Breast epithelium (tissue), 4 donors: Measurements from ENCODE around the gene OR5AC2. TPM values are rescaled to one million over a fixed set of nuclear protein-coding genes. Genes with fewer than 3 reads are reported as not detected.

Experiments used
- DNase-seq, 2 donors: peaks; one replicate each; pipeline ENCODE4 v3.0.0-alpha.2; 2019; ENCODE audit warnings: low spot score in 2 of 2
- H3K27ac ChIP-seq, 2 donors: fragments of 200-600 bp; sonication (generic) in 1 of 2; one replicate each; pipeline ENCODE4 v1.5.1; 2016 to 2019; ENCODE audit warnings: mild to moderate bottlenecking in 1 of 2
- H3K27me3 ChIP-seq, 2 donors: fragments of 200-600 bp; sonication (generic) in 1 of 2; one replicate each; pipeline versions ENCODE4 v1.5.1 to v1.6.0; 2017 to 2019; ENCODE audit warnings: control low read depth in 1 of 2, mild to moderate bottlenecking in 1 of 2
- H3K36me3 ChIP-seq: fragments of 200-600 bp; one replicate; pipeline ENCODE4 v1.5.1; 2019
- H3K4me1 ChIP-seq, 2 donors: fragments of 200-600 bp; sonication (generic); one replicate each; pipeline ENCODE4 v1.5.1; 2016 to 2019; ENCODE audit warnings: control low read depth in 1 of 2
- H3K4me3 ChIP-seq, 3 donors: fragments of 200-600 bp; sonication (generic); 1 replicate in 2 of 3; 2 replicates in 1 of 3; pipeline ENCODE4 v1.5.1; 2016 to 2019; ENCODE audit warnings: mild to moderate bottlenecking in 3 of 3, moderate library complexity in 2 of 3
- H3K9me3 ChIP-seq, 2 donors: fragments of 200-600 bp; sonication (generic) in 1 of 2; one replicate each; pipeline ENCODE4 v1.5.1; 2016 to 2019; ENCODE audit warnings: control low read depth in 1 of 2
- POLR2A ChIP-seq: fragments of 450-650 bp; IDR thresholded peaks from one replicate; pipeline ENCODE4 v1.6.1; 2016; ENCODE audit warnings: antibody characterized with exemption, mild to moderate bottlenecking, moderate library complexity
- POLR2AphosphoS5 ChIP-seq, 3 donors: sonication (generic); formaldehyde crosslinking; IDR thresholded peaks; one replicate each; pipeline ENCODE4 v1.6.1; 2017; ENCODE audit warnings: antibody characterized with exemption in 3 of 3
- intact Hi-C: fragments of 100-400 bp; cut with DNase I; formaldehyde crosslinking; loops from one replicate; pipeline ENCODE4 v1.15.1; 2023; ENCODE audit warnings: low total_unique reads
- total RNA-seq, 3 donors: library from RNA; depleted of rRNA; stranded (reverse); fragments of >200 nt; gene quantifications; one replicate each; pipeline ENCODE4 v1.1.0, GENCODE V29; 2016
- TF ChIP-seq, protein P1 (sequence below), 3 donors: fragments of 450-650 bp; IDR thresholded peaks; one replicate each; pipeline ENCODE4 v1.5.1; 2016 to 2017; ENCODE audit warnings: antibody characterized with exemption in 3 of 3, mild to moderate bottlenecking in 3 of 3, moderate library complexity in 3 of 3

The OR5AC2 gene
- total RNA-seq, 3 donors from 2014 or later: not detected

DNA sequence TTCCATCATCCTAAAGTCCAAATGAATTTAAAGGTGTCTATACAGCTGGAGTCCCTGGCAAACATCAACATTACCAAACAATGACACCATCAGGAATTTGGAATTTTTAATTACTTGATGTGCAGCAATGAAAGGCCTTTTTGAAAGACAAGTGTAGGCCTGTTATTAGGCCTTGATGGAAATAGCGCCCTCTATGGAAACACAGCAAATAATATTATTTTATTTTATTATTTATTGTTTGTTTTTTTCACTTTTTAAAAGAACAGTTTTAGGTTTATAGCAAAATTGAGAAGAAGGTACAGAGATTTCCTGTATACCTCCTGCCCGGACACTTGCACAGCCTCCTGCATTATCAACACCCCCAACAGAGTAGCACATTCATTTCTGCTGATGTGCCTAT is 18.1 kb upstream of the OR5AC2 start:
- Histone ChIP-seq H3K27ac (no peak overlapping the region), H3K9me3 (no peaks in the 10 kb centered on the region), H3K4me1 (no peaks in the 10 kb centered on the region), H3K27me3 (no peaks in the 10 kb centered on the region), H3K4me3 (no peak overlapping the region), H3K36me3 (no peaks in the 10 kb centered on the region)
- intact Hi-C loops: no loop called here
- no peak for DNase-seq
- no peak for TF ChIP-seq POLR2A
- TF ChIP-seq, protein P1, sequence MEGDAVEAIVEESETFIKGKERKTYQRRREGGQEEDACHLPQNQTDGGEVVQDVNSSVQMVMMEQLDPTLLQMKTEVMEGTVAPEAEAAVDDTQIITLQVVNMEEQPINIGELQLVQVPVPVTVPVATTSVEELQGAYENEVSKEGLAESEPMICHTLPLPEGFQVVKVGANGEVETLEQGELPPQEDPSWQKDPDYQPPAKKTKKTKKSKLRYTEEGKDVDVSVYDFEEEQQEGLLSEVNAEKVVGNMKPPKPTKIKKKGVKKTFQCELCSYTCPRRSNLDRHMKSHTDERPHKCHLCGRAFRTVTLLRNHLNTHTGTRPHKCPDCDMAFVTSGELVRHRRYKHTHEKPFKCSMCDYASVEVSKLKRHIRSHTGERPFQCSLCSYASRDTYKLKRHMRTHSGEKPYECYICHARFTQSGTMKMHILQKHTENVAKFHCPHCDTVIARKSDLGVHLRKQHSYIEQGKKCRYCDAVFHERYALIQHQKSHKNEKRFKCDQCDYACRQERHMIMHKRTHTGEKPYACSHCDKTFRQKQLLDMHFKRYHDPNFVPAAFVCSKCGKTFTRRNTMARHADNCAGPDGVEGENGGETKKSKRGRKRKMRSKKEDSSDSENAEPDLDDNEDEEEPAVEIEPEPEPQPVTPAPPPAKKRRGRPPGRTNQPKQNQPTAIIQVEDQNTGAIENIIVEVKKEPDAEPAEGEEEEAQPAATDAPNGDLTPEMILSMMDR (IDR thresholded peaks at IDR 0.05): no peak
- no peak for TF ChIP-seq POLR2AphosphoS5 (IDR thresholded peaks at IDR 0.05)

DNA sequence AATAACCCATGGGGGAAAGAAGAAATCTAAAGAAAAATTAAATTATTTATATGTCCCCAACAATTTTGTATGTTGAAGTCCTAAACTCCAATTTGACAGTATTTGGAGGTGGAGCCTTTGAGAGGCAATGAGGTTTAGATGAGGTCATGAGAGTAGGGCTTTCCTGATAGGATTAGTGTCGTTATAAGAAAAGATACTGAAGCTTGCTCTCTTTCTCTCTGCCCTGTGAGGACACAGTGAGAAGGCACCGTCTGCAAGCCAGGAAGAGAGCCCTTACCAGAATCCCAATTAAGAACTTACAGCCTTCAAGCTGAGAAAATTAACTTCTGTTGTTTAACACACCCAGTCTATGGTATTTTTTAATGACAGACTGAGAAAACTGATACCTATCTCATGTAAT is 16.1 kb upstream of the OR5AC2 start:
- Histone ChIP-seq H3K27ac (no peak overlapping the region), H3K4me1 (no peaks in the 10 kb centered on the region), H3K27me3 (no peaks in the 10 kb centered on the region), H3K36me3 (no peaks in the 10 kb centered on the region), H3K4me3 (no peak overlapping the region), H3K9me3 (no peaks in the 10 kb centered on the region)
- no peak for TF ChIP-seq POLR2A
- TF ChIP-seq, protein P1 (IDR thresholded peaks at IDR 0.05): no peak
- TF ChIP-seq POLR2AphosphoS5 (IDR thresholded peaks at IDR 0.05): no peak
- intact Hi-C loops: no loop called here
- DNase-seq: no peak

DNA sequence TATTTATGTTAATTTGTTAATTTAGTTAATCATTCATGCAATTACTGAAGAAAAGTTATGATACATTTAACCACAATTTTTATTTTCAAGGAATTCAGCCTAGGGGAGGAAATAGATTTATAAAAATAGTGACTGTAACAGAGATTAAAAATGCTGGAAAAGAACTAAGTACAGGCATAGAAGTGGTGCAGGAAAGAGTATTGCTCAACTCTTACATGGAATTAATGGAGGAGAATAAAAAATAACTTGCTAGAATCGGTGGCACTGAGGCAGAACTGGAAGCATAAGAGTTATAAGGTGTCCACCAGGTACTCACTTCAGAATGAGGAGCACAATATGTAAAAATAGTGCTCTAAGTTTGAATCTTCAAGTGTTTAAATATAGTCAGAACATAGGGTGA is 13.5 kb upstream of the OR5AC2 start:
- DNase-seq: no peak
- Histone ChIP-seq H3K36me3 (no peaks in the 10 kb centered on the region), H3K27me3 (no peaks in the 10 kb centered on the region), H3K27ac (no peak overlapping the region), H3K9me3 (no peaks in the 10 kb centered on the region), H3K4me1 (no peaks in the 10 kb centered on the region), H3K4me3 (no peak overlapping the region)
- TF ChIP-seq POLR2A (no peak), POLR2AphosphoS5 (IDR thresholded peaks at IDR 0.05) (no peak)
- TF ChIP-seq, protein P1 (IDR thresholded peaks at IDR 0.05): no peak
- intact Hi-C loops: no loop called here

DNA sequence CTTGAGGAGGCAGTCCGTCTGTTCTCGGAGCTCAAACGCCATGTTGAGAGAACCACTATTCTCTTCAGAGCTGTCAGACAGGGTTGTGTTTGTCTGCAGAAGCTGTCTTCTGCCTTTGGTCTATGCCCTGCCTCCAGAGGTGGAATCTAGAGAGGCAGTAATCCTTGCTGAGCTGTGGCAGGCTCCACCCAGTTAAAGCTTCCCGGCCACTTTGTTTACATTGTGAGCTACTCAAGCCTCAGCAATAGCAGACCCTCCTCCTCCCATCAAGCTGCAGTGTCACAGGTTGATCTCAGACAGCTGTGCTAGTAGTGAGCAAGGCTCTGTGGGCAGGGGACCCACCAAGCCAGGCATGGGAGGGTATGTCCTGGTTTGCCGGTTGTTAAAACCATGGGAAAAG is 8.9 kb downstream of the OR5AC2 start:
- Histone ChIP-seq H3K27me3 (no peaks in the 10 kb centered on the region), H3K36me3 (no peaks in the 10 kb centered on the region), H3K4me3 (no peak overlapping the region), H3K4me1 (no peaks in the 10 kb centered on the region), H3K9me3 (peaks cover 0 to 4% of the 10 kb centered on the region in 2 donors), H3K27ac (no peak overlapping the region)
- intact Hi-C loops: no loop called here
- TF ChIP-seq, protein P1 (IDR thresholded peaks at IDR 0.05): no peak
- no peak for TF ChIP-seq POLR2AphosphoS5 (IDR thresholded peaks at IDR 0.05)
- TF ChIP-seq POLR2A: no peak
- DNase-seq: no peak

DNA sequence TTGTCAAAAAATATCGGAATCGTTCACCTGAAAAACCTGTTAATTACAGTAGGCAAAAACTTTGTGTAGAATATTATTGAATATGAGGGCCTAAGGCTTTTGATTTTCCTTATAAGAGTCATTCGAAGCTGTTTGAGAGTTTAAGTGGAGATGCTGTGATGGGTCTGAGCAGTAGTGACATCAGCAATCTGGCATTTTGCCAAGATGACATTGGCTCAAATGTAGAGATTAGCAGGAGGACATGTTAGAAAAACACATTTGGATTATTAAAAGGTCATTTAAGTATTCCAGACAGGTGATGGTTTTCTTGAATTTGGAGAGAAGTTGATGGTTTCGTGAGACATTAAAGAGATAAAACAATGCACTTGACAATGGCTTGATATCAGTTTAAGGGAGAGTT is 12.9 kb downstream of the OR5AC2 start:
- intact Hi-C loops: no loop called here
- Histone ChIP-seq H3K27ac (no peak overlapping the region), H3K9me3 (no peaks in the 10 kb centered on the region), H3K4me1 (no peaks in the 10 kb centered on the region), H3K27me3 (no peaks in the 10 kb centered on the region), H3K36me3 (no peaks in the 10 kb centered on the region), H3K4me3 (no peak overlapping the region)
- no peak for DNase-seq
- TF ChIP-seq, protein P1 (IDR thresholded peaks at IDR 0.05): no peak
- TF ChIP-seq POLR2AphosphoS5 (IDR thresholded peaks at IDR 0.05) (no peak), POLR2A (no peak)
